ENCODE data around the gene KRTAP5-3.

Gene KRTAP5-3

DNA sequence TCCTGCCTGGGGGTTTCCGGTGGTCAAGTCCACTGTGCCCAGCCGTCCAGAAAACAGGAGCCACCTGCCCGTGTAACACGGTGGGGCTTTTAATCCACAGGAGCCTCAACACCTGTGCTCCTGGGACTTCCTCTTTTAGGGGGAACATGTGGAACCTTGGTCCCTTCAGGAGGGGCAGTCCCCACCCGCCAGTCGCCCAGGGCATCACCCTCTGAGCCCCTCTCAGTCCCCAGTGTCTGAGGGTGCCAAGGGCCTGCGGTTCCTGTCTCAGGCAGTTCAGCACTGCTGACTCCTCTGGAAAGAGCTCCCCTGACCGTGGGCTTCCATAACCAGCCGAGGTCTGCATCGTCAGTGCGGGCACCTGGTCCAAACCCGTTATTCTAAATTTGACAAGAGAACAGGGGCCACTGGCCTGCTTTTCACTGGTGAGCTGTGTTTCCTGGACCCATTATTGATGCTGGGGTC is 37.1 kb upstream of the KRTAP5-3 start:
- no peaks in the 10 kb centered on the region for H3K4me1 ChIP-seq
- TF ChIP-seq, protein P1, sequence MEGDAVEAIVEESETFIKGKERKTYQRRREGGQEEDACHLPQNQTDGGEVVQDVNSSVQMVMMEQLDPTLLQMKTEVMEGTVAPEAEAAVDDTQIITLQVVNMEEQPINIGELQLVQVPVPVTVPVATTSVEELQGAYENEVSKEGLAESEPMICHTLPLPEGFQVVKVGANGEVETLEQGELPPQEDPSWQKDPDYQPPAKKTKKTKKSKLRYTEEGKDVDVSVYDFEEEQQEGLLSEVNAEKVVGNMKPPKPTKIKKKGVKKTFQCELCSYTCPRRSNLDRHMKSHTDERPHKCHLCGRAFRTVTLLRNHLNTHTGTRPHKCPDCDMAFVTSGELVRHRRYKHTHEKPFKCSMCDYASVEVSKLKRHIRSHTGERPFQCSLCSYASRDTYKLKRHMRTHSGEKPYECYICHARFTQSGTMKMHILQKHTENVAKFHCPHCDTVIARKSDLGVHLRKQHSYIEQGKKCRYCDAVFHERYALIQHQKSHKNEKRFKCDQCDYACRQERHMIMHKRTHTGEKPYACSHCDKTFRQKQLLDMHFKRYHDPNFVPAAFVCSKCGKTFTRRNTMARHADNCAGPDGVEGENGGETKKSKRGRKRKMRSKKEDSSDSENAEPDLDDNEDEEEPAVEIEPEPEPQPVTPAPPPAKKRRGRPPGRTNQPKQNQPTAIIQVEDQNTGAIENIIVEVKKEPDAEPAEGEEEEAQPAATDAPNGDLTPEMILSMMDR (IDR thresholded peaks at IDR 0.05): no peak
- peaks cover 0 to 41% of the 10 kb centered on the region in 2 donors for H3K27me3 ChIP-seq
- H3K36me3 ChIP-seq: no peaks in the 10 kb centered on the region
- H3K9me3 ChIP-seq: no peaks in the 10 kb centered on the region
- H3K4me3 ChIP-seq: no peak overlapping the region
- H3K27ac ChIP-seq: no peak overlapping the region
- intact Hi-C loops (cut with DNase I; ENCODE audit: low total_unique reads): no loop called here
- no peak for DNase-seq

DNA sequence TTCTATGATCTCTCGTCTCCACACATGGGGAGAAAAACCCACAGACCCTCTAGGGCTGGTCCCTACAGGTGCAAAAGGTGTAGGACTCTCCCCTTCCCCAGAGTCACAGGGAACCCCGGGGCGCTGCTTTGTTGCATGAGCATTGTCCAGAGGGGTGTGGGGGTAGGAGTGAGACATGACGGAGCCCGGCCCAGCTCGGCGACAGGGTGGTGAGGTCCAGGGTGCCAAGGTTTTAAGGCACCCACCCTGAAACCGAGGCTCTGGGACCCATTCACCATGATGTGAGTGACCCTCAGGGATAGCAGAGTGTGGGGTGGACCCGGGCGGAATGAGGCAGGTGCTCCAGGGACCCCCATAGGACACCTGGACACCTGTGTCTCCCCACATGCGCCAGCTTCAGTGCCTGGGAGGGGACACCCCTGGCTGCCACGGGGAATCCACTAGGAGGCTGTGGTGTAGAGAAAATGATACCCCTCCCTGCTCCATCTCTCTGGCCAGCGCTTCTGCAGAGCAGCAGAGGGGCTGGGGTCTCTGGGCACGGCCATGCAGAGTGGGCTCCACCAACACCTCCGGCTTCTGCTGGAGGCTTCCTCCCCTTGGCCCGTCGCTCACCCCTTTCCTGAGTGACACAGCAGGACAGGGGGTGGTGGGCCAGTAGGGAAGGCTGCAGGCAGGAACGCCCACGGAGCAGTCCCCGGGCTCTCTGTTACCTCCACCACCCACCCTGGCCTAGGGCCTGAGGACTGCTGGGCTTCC is 36.5 kb upstream of the KRTAP5-3 start:
- no peak overlapping the region for H3K27ac ChIP-seq
- no peaks in the 10 kb centered on the region for H3K36me3 ChIP-seq
- no peaks in the 10 kb centered on the region for H3K4me1 ChIP-seq
- no peak overlapping the region for H3K4me3 ChIP-seq
- intact Hi-C loops (cut with DNase I; ENCODE audit: low total_unique reads): no loop called here
- no peaks in the 10 kb centered on the region for H3K9me3 ChIP-seq
- peaks cover 0 to 47% of the 10 kb centered on the region in 2 donors for H3K27me3 ChIP-seq
- TF ChIP-seq, protein P1 (IDR thresholded peaks at IDR 0.05): no peak
- DNase-seq: no peak

DNA sequence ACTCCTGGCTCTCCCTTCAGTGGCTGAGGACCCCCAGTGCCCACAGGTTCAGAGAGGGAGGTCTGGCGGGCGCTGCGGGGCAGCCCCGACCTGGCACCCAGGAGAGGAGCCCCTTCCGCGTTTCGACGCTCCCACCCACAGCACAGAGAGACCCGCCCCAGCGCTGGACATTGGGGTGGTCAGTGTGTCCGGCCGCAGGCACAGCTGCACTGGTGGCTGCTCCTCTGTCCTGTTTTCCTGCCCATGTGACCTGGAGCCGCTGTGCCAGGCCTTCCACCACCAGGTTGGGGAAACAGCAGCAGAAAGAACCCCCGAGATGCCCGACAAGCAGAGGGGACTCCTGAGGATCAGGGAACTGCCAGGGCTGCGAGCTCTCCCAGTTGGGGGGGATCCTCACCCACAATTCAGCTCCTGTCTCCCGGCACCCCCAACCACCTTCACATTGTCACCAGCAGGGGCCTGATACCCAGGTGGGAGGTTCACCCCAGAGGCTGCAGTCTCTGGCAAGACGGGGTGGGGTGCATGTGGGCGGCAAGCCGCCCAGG is 35.0 kb upstream of the KRTAP5-3 start:
- Histone ChIP-seq H3K27me3 (peaks cover 0 to 55% of the 10 kb centered on the region in 2 donors), H3K9me3 (no peaks in the 10 kb centered on the region), H3K36me3 (no peaks in the 10 kb centered on the region), H3K4me1 (no peaks in the 10 kb centered on the region), H3K27ac (no peak overlapping the region), H3K4me3 (no peak overlapping the region)
- no peak for DNase-seq
- intact Hi-C loops (cut with DNase I; ENCODE audit: low total_unique reads): no loop called here
- TF ChIP-seq, protein P1 (IDR thresholded peaks at IDR 0.05): no peak

DNA sequence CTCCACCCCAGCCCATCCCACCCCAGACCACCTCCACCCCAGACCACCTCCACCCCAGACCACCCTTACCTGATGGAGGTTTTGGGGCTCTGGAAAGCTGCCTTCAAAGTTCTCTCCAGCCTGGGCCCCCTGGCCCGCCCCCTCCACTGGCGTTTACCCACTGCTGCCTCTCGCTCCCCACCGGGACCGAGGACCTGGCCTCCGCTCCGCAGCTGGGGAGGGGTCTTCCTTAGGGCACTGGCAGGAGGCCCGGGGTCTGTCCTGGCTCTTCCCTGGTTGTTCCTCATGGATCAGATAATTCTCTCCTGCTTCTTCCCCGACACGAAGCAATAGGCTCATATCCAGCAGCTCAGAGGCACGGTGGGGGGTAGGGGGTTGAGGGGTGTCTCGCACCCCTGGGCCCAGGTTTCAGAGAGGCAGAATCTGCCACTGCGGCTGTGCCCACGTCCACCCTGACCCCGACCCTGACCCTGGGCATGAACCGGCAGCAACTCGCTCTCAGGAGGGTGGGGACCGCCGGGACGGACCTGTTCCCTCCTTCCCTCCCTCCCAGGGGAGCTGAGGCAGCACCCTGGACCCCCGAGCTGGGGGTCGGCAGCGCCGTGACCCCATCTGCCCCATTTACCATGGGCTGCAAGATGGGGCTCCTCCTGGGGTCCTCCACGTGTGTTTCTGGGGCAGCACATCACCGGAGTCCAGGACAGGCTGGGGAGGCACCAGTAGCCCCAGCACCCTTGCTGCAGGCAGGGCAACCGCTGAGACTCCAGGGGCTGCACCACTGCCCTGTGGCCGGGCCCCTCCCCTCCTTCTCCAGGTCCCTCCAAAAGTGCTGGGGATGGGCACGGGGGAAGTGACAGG is 34.3 kb upstream of the KRTAP5-3 start:
- peaks cover 0 to 54% of the 10 kb centered on the region in 2 donors for H3K27me3 ChIP-seq
- intact Hi-C loops (cut with DNase I; ENCODE audit: low total_unique reads): no loop called here
- TF ChIP-seq, protein P1 (IDR thresholded peaks at IDR 0.05): no peak
- no peak overlapping the region for H3K4me3 ChIP-seq
- H3K27ac ChIP-seq: no peak overlapping the region
- no peak for DNase-seq
- H3K4me1 ChIP-seq: no peaks in the 10 kb centered on the region
- no peaks in the 10 kb centered on the region for H3K36me3 ChIP-seq
- H3K9me3 ChIP-seq: no peaks in the 10 kb centered on the region

DNA sequence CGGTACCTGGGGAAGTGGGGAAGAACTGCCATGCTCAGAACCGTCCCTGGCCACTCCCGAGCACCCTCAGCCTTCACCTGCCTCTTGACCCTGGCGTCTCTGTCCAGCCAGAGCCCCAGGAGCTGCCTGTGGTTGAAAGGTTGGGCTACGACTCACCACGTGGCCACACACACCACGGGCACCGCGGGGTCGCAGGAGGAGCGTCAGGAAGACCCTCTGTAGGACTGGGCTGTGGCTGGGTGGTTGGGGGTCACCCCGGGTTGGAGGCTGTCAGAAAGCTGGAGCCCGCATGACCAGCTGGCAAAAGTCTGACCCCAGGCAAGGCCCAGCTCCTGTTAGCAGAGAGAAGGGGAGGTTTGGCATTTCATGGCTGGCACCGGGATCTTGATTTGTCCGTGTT is 32.8 kb upstream of the KRTAP5-3 start:
- intact Hi-C loops (cut with DNase I; ENCODE audit: low total_unique reads): no loop called here
- DNase-seq: no peak
- H3K4me1 ChIP-seq: no peaks in the 10 kb centered on the region
- H3K9me3 ChIP-seq: no peaks in the 10 kb centered on the region
- H3K4me3 ChIP-seq: no peak overlapping the region
- H3K27me3 ChIP-seq: peaks cover 0 to 59% of the 10 kb centered on the region in 2 donors
- H3K36me3 ChIP-seq: no peaks in the 10 kb centered on the region
- H3K27ac ChIP-seq: no peak overlapping the region
- TF ChIP-seq, protein P1 (IDR thresholded peaks at IDR 0.05): no peak
